Stomach (tissue), 9 donors: ENCODE data around the gene NCOA4. TPM values are rescaled to one million over a fixed set of nuclear protein-coding genes. Genes with fewer than 3 reads are reported as not detected.

Source experiments
- DNase-seq, 2 donors: peaks; one replicate each; pipeline versions ENCODE4 v3.0.0 to v3.0.0-alpha.2; 2013 to 2019
- H3K27ac ChIP-seq, 5 donors: fragments of 200-600 bp in 4 of 5; sonication (generic) in 4 of 5; one replicate each; pipeline ENCODE4 v1.5.1; 2013 to 2019; ENCODE audit warnings: mild to moderate bottlenecking in 1 of 5, moderate library complexity in 1 of 5
- H3K27me3 ChIP-seq, 3 donors: fragments of 200-600 bp; sonication (generic); one replicate each; pipeline ENCODE4 v1.5.1; 2017 to 2019; ENCODE audit warnings: mixed run types in 1 of 3
- H3K36me3 ChIP-seq, 4 donors: fragments of 200-600 bp; sonication (generic); 1 replicate in 3 of 4; 2 replicates in 1 of 4; pipeline ENCODE4 v1.5.1; 2016 to 2019
- H3K4me1 ChIP-seq, 4 donors: fragments of 200-600 bp; sonication (generic); one replicate each; pipeline ENCODE4 v1.5.1; 2016 to 2019
- H3K4me3 ChIP-seq, 4 donors: fragments of 200-600 bp; sonication (generic) in 3 of 4; one replicate each; pipeline ENCODE4 v1.5.1; 2016 to 2019; ENCODE audit warnings: mild to moderate bottlenecking in 1 of 4
- H3K9me3 ChIP-seq, 4 donors: fragments of 200-600 bp; sonication (generic); one replicate each; pipeline ENCODE4 v1.5.1; 2016 to 2019
- CTCF ChIP-seq, 7 experiments: fragments of 450-650 bp in 4 of 7; fragments of 200-600 bp in 3 of 7; sonication (generic) in 3 of 7; IDR thresholded peaks; one replicate each; pipeline ENCODE4 v1.5.1; 2016 to 2019; ENCODE audit warnings: antibody characterized with exemption in 7 of 7, control low read depth in 2 of 7, mild to moderate bottlenecking in 1 of 7
- EP300 ChIP-seq: sonication (generic); formaldehyde crosslinking; IDR thresholded peaks from one replicate; pipeline ENCODE4 v1.6.1; 2017; ENCODE audit warnings: antibody characterized with exemption
- POLR2A ChIP-seq, 4 donors: fragments of 450-650 bp; IDR thresholded peaks; one replicate each; pipeline ENCODE4 v1.6.1; 2016; ENCODE audit warnings: antibody characterized with exemption in 4 of 4, control low read depth in 2 of 4, mild to moderate bottlenecking in 1 of 4, moderate library complexity in 1 of 4
- POLR2AphosphoS5 ChIP-seq, 3 donors: sonication (generic); formaldehyde crosslinking; IDR thresholded peaks; one replicate each; pipeline ENCODE4 v1.6.1; 2016; ENCODE audit warnings: antibody characterized with exemption in 3 of 3
- WGBS, 5 donors: extraction: QIAGEN DNeasy Blood & Tissue Kit in 3 of 5; methylation state at CpG; one replicate each; pipeline versions ENCODE4 v1.1.5 to v1.1.7; 2013 to 2018; 5-methylcytosine and 5-hydroxymethylcytosine counted together
- intact Hi-C: fragments of 100-400 bp; cut with DNase I; formaldehyde crosslinking; loops from one replicate; pipeline ENCODE4 v1.15.1; 2023; ENCODE audit warnings: low total_unique reads
- polyA plus RNA-seq, 3 donors: library from polyadenylated mRNA; stranded (reverse); fragments of 200-250 nt; gene quantifications; one replicate each; pipeline ENCODE4 v1.2.3, GENCODE V29; 2013
- total RNA-seq, 5 donors: library from RNA; depleted of rRNA; stranded (reverse); fragments of >200 nt; gene quantifications; one replicate each; pipeline versions ENCODE4 v1.1.0 to v1.2.3, GENCODE V29; 2014 to 2016
- donor health status: healthy with polysubstance abuse.
- donor health status: Bipolar disorder and iron deficiency.
- donor health status: healthy.

Gene NCOA4
- total and polyA plus RNA-seq, 8 donors, result 35.7 to 260 (median 83.0) TPM

- intact Hi-C loops, result no loop called here
- 74 to 90% (median 79%) methylated on average over 4 of the region's 4 CpGs for WGBS, 5 donors
- Histone ChIP-seq H3K27ac (no peak overlapping the region), H3K27me3 (no peaks in the 10 kb centered on the region), H3K36me3 (no peaks in the 10 kb centered on the region), H3K9me3 (peaks cover 0 to 5% (median 0%) of the 10 kb centered on the region in 4 donors), H3K4me1 (peaks cover 0 to 9% (median 3%) of the 10 kb centered on the region in 4 donors), H3K4me3 (no peak overlapping the region)
- DNase-seq, result no peak
- TF ChIP-seq POLR2AphosphoS5 (IDR thresholded peaks at IDR 0.05) (no peak), EP300 (no peak), POLR2A (IDR thresholded peaks at IDR 0.05) (no peak), CTCF (IDR thresholded peaks at IDR 0.05) (no peak)
Measured at GRCh38 chr10:46055771-46056170, 25.3 kb upstream of the NCOA4 start.

GRCh38 chr10:46053534-46054434 lies 23.4 kb upstream of the NCOA4 start:
- Histone ChIP-seq H3K27me3 (no peaks in the 10 kb centered on the region), H3K36me3 (no peaks in the 10 kb centered on the region), H3K4me1 (peaks cover 0 to 14% (median 3%) of the 10 kb centered on the region in 4 donors), H3K4me3 (no peak overlapping the region), H3K27ac (no peak overlapping the region), H3K9me3 (peaks cover 0 to 5% (median 0%) of the 10 kb centered on the region in 4 donors)
- 35 to 47% (median 44%) methylated on average over 9 of the region's 9 CpGs for WGBS, 5 donors
- intact Hi-C loops, result no loop called here
- no peak for DNase-seq
- no peak for TF ChIP-seq EP300
- no peak for TF ChIP-seq POLR2AphosphoS5 (IDR thresholded peaks at IDR 0.05)
- no peak for TF ChIP-seq POLR2A (IDR thresholded peaks at IDR 0.05)
- no peak for TF ChIP-seq CTCF (IDR thresholded peaks at IDR 0.05)

- DNase-seq, result no peak
- H3K4me1 ChIP-seq, result peaks cover 0 to 14% (median 3%) of the 10 kb centered on the region in 4 donors
- intact Hi-C loops, result no loop called here
- TF ChIP-seq POLR2A (IDR thresholded peaks at IDR 0.05) (no peak), CTCF (IDR thresholded peaks at IDR 0.05) (no peak), EP300 (no peak), POLR2AphosphoS5 (IDR thresholded peaks at IDR 0.05) (no peak)
- 68 to 83% (median 77%) methylated on average over 6 of the region's 6 CpGs for WGBS, 5 donors
- H3K27ac ChIP-seq, result peak overlapping the region in 2 of 5 donors; percentile 20 to 51
- H3K36me3 ChIP-seq, result no peaks in the 10 kb centered on the region
- H3K4me3 ChIP-seq, result no peak overlapping the region
- peaks cover 0 to 5% (median 0%) of the 10 kb centered on the region in 4 donors for H3K9me3 ChIP-seq
- H3K27me3 ChIP-seq, result peaks cover 0 to 4% (median 0%) of the 10 kb centered on the region in 3 donors
Measured at GRCh38 chr10:46052791-46053375, 22.5 kb upstream of the NCOA4 start.

- H3K27ac ChIP-seq, result peak overlapping the region in 2 of 5 donors; percentile 20 to 51
- H3K27me3 ChIP-seq, result peaks cover 0 to 9% (median 0%) of the 10 kb centered on the region in 3 donors
- no peak overlapping the region for H3K4me3 ChIP-seq
- no peaks in the 10 kb centered on the region for H3K36me3 ChIP-seq
- peak in 1 of 2 donors; percentile 62 for DNase-seq
- H3K4me1 ChIP-seq, result peaks cover 0 to 14% (median 3%) of the 10 kb centered on the region in 4 donors
- WGBS, 5 donors, result 16 to 38% (median 33%) methylated on average over 7 of the region's 7 CpGs
- no peak for TF ChIP-seq CTCF (IDR thresholded peaks at IDR 0.05)
- TF ChIP-seq POLR2A (IDR thresholded peaks at IDR 0.05), result no peak
- TF ChIP-seq EP300, result no peak
- TF ChIP-seq POLR2AphosphoS5 (IDR thresholded peaks at IDR 0.05), result no peak
- intact Hi-C loops, result no loop called here
- peaks cover 0 to 2% (median 0%) of the 10 kb centered on the region in 4 donors for H3K9me3 ChIP-seq
Measured at GRCh38 chr10:46052057-46052790, 21.8 kb upstream of the NCOA4 start.
